GM23248 (cell line): ENCODE data around the gene PLAAT3.

Source experiments
- EZH2 ChIP-seq: fragments of 200-600 bp; sonication (generic); IDR thresholded peaks from 2 replicates; pipeline ENCODE4 v1.6.1; 2018; ENCODE audit warnings: antibody characterized with exemption, mild to moderate bottlenecking; ENCODE audit not compliant: insufficient read depth, poor library complexity, severe bottlenecking
- EZH2phosphoT487 ChIP-seq: fragments of 200-600 bp; sonication (generic); IDR thresholded peaks from 2 replicates; pipeline ENCODE4 v1.6.1; 2018; ENCODE audit warnings: antibody characterized with exemption, moderate library complexity, mild to moderate bottlenecking, low read depth; ENCODE audit not compliant: insufficient read depth

GRCh38 chr11:63652671-63653070 lies 38.4 kb upstream of the PLAAT3 start:
- TF ChIP-seq EZH2phosphoT487 (no peak), EZH2 (no peak)
